ENCODE measurements around the gene HYI. TPM values are rescaled to one million over a fixed set of nuclear protein-coding genes. Genes with fewer than 3 reads are reported as not detected.

The HYI gene
- total RNA-seq, 1 experiment from 2014 or later, result 16.7 TPM

DNA sequence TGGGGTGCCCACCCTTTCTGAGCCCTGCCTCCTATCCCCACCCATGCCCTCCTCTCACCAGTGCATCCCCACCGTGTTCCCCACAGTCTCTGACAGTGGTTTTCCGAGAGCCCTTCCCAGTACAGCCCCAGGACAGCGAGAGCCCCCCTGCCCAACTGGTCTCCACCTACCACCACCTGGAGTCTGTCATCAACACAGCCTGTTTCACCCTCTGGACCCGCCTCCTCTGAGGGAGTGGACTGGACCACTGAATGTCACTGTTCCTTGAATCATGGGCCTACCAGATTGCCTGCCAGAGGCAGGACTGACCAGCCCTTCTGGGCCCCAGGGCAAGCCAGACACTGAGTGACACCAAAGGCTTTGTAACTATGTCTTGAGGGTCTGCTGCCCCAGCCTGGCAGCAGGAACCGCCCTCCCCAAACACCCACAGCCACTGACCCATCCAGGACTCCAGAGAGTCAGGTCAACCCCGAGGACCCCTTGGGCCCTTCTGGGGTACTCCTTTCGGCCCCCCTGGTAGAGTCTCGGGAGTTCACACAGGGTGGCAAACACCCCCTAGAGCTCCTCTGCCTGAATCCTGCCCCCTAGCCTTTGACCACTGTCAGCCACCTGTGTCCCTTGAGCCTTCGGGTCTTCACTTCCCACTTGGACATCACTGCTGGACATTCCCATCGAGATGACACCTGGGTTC lies 3.3 kb downstream of the HYI start:
- Histone ChIP-seq H3K9me3 (no peaks in the 10 kb centered on the region; the same call in 1 of the 2 replicates), H3K36me3 (peaks cover 30% of the 10 kb centered on the region), H3K4me3 (no peak overlapping the region), H3K27me3 (0 out of 2 replicates have a peak, but pooled peaks cover 2% of the 10 kb centered on the region)
- no peak for DNase-seq

DNA sequence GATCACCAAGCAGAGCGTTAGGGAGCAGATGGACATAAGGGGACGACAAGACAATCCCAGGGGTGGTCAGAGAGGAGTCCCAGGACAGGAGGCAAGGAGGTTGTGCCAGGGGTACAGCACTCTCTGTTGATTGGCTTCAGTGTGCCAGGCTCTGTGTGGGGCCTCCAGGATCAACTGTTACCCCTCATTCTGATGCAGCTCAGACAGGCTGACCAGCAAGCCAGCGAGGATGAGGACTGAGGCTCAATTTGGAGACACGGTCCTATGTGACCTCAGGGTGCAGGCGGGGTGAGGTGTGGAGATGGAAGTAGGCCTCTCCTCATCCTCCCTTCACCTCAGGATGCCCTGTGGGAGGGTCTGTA lies 4.0 kb downstream of the HYI start:
- no peak for DNase-seq
- no peaks in the 10 kb centered on the region for H3K27me3 ChIP-seq
- H3K9me3 ChIP-seq, result no peaks in the 10 kb centered on the region; the same call in 1 of the 2 replicates
- H3K36me3 ChIP-seq, result peaks cover 30% of the 10 kb centered on the region
- H3K4me3 ChIP-seq, result no peak overlapping the region

DNA sequence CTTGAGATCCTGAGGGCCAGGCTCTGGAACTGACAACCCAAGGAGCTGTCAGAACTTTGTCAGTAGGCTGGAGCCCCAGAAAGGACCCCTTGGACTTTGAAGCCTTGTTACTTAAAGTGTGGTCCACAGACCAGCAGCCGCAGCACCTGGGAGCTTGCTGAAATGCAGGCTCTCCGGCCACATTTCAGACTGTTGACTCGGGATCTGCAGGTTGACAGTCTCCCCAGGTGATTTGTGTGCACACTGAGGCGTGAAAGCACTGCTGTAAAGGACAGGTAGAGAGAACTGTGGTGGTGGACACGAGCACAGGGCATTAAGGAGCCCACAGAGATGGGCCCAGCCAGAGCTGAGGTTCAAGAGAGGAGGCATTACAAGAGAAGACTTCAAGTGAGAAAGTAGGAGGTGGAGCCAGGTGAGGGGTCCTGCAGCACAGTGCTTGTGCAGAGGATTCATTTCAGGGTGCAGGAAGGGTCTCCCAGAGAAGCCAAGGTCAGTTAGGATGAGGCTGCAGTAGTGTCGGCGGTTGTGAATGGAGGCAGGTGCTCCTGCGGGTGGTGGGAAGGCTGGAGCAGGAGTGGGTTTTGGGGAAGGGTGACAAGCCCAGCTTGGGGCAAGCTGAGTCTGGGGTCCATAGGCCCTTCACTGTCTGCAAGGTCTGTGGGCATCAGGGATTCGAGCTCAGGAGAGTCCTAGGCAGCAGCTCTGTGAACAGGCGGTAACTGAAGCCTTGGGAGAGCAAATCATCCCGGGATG lies 4.6 kb downstream of the HYI start:
- H3K27me3 ChIP-seq, result no peaks in the 10 kb centered on the region
- no peaks in the 10 kb centered on the region for H3K9me3 ChIP-seq
- no peak for DNase-seq
- H3K4me3 ChIP-seq, result no peak overlapping the region
- H3K36me3 ChIP-seq, result peaks cover 30% of the 10 kb centered on the region

DNA sequence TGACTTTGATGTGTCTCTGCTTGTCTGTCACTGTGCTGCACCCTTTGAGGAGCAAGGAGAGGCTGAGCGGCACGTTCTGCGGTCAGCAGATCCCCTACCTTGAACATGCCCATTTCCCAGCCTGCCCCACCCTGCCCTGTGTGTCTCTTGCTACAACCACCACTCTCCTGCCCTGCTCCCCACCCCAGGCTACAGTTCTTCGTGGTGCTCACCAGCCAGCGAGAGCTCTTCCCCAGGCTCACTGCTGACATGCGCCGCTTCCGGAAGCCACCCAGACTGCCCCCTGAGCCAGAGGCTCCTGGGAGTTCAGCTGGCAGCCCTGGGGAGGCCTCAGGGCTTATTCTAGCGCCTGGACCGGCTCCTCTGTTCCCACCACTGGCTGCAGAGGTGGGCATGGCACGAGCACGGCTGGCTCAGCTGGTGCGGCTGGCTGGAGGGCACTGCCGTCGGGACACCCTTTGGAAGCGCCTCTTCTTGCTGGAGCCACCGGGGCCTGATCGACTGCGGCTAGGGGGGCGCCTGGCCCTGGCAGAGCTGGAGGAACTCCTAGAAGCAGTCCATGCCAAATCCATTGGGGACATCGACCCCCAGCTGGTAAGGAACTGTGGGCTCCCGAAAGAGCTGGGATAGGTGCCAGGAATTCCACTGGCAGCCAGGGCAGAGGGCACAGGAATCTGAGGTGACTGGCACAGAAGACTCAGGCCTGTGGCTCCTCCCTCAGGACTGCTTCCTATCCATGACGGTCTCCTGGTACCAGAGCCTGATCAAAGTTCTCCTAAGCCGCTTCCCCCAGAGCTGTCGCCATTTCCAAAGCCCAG lies 5.6 kb downstream of the HYI start:
- no peaks in the 10 kb centered on the region for H3K27me3 ChIP-seq
- H3K9me3 ChIP-seq, result no peaks in the 10 kb centered on the region
- no peak overlapping the region for H3K4me3 ChIP-seq
- no peak for DNase-seq
- H3K36me3 ChIP-seq, result peaks cover 30% of the 10 kb centered on the region

DNA sequence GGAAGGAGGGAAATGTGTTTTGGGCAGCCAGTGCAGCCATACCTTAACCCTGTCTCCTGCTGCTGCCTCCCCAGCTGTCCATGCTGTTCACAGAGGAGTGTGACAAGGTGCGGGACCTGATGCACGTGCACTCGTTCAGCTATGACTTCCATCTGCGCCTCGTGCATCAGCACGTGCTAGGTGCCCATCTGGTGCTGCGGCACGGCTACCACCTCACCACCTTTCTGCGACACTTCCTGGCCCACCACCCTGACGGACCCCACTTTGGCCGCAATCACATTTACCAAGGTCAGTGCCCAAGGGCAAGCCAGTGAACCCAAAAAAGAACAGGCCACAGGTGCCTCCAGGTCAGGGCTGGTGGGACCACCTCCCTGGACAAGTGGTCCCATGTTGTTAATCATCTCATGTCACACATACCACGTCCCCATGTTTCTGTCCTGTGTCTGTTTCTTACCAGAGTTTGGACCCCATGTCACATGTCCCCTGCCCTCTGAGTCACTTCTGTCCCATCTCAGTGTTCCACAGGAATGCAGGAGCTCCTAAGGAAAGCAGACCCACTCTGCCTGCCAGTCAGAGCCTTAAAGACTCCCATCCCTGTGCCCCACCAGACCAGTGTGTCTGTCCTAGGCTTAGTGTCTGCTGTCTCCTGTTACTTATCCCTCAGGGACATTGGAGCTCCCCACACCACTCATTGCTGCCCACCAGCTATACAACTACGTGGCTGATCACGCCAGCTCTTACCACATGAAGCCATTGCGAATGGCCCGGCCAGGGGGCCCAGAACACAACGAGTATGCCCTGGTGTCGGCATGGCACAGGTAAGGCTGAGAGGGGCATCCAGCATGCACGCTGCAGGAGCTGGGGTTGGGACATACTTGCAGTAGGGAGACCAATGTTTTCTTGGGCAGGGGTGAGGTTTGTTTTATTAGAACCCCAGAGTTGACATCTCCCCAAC lies 6.6 kb downstream of the HYI start:
- H3K4me3 ChIP-seq, result no peak overlapping the region
- peaks cover 28% of the 10 kb centered on the region for H3K36me3 ChIP-seq
- no peaks in the 10 kb centered on the region for H3K9me3 ChIP-seq
- no peaks in the 10 kb centered on the region for H3K27me3 ChIP-seq
- DNase-seq, result no peak

DNA sequence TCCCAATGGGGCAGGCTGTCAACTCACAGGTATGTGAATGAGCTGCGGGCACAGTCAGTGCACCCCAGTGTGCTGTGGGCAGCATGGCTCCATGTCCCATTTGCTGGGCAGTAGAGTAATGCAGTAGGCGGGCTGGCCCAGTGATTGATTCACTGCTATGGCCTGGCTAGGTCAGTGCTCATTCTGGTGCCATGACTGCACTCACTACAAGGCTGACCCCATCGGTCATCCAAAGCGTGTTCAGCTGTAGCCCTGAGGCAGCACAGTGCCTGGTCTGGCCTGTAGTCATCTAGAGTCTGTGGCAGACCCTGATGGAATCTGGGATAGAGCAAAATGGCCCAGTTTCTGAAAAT lies 7.4 kb downstream of the HYI start:
- Histone ChIP-seq H3K9me3 (no peaks in the 10 kb centered on the region), H3K36me3 (peaks cover 28% of the 10 kb centered on the region), H3K4me3 (no peak overlapping the region), H3K27me3 (no peaks in the 10 kb centered on the region)
- no peak for DNase-seq

DNA sequence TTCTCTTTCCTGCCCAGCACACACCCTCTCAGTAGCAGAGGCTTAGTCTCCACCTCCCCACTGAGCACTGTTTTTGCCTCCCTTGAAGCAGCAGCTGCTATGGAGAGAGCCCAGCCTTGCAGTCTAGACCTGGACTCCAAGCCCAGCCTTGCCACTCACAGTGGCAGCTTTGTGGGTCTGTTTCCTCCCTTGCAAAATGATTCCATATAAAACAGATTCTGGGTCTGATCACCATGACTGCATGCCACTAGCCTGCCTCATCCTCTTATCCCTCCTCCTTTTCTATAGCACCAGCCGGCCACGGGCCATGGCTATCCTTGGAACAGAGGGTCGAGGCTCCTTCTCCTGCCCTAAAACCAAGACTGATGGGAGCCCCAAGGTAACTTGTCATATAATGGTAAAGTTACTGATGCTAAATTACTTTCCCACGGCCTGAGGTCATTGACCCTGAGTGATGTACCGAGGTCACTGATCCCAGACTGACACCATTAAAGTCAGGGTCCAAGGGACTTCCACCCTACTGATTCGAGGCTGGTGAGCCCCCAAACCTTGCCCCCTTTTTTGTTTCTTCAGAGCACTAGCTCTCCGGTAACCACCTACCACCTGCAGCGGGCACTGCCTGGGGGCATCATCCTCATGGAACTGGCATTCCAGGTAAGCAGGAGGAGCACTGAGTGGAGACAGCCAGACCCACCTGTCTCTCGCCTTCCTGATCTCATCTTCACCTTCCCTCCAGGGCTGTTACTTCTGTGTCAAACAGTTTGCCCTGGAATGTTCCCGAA lies 7.9 kb downstream of the HYI start:
- Histone ChIP-seq H3K9me3 (no peaks in the 10 kb centered on the region), H3K36me3 (peaks cover 26% of the 10 kb centered on the region), H3K27me3 (no peaks in the 10 kb centered on the region), H3K4me3 (no peak overlapping the region)
- DNase-seq, result no peak

DNA sequence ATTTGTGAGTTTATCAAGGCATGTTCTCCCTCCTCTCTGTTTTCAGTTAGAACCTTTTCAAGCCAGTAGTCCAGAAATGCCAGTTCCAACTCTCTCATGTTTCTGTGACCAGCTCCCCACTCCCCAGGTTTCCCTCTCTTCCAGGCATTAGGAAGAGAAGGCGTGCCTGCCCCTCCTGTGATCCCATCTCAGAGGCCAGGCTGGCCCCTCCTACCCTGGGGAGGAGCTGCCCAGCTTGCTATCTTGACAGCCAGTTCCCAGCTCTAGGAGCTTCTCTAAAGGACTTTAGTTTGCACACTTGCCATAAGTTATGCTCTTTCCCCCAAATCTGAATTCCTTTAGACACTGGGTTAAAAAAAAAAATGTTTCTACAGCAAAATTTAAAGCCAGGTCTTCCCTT lies 8.9 kb downstream of the HYI start:
- Histone ChIP-seq H3K4me3 (no peak overlapping the region), H3K9me3 (no peaks in the 10 kb centered on the region), H3K36me3 (peaks cover 23% of the 10 kb centered on the region), H3K27me3 (no peaks in the 10 kb centered on the region)
- no peak for DNase-seq

DNA sequence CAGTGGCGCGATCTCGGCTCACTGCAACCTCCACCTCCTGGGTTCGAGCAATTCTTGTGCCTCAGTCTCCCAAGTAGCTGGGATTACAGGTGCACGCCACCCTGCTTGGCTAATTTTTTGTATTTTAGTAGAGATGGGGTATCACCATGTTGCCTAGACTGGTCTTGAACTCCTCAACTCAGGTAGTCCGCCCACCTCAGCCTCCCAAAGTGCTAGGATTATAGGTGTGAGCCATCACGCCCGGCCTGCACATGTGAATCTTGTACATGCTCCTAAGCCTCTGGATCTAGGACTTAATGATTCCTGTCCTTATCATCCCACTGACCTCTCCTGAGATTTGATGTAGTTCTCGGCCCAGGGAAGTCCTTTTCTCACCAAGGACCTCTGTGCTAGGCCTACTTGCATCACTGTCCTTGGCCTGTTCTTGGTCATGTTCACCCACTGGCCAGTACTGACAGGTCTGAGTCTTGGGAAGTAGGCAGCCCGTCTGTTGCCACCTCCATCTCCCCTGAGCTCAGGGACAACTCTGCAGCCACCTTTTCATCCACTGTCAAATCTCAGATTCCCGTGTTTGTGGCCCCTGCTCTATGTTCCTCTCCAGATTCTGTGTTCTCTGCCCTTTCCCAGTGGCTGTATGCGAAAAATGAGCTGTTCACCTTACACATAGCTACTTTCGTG lies 9.4 kb downstream of the HYI start:
- peaks cover 23% of the 10 kb centered on the region for H3K36me3 ChIP-seq

DNA sequence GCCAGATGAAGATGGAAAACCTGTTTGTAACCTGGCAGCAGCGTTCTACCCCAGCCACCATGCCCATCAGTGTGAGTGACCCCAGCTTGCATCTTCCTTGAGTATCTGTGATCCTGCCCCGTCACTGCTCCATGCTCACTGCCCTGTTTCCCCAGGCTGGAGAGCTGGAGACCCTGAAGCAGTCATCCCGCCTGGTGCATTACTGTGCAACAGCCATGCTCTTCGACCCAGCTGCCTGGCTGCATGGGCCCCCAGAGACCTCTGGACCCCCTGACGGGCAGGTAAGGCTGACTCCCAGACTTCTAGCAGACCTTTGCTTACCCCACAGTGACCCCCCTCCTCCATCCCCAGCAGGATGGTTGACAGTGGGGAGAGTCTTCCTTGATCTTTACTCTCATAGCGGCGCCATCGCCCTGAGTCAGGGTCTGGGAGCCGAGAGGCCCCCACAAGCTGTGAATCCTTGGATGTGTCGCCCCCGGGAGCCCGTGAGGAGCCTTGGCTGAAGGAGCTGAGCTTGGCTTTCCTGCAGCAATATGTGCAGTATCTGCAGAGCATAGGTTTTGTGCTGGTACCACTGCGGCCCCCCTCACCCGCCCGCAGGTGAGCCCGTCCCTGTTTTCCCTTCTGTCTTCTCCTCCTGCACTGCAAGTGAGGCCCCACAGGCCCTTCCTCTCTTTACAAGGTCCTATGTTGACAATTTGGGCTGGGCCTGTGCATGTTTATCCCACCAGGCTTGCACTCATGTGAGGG lies 10.4 kb downstream of the HYI start:
- no peak overlapping the region for H3K4me3 ChIP-seq
- no peak for DNase-seq
- H3K9me3 ChIP-seq, result no peaks in the 10 kb centered on the region
- no peaks in the 10 kb centered on the region for H3K27me3 ChIP-seq
- peaks cover 16% of the 10 kb centered on the region for H3K36me3 ChIP-seq

More for the DNA sequence above, 9.4 kb downstream of the HYI start:
- H3K27me3 ChIP-seq, result no peaks in the 10 kb centered on the region
- no peak overlapping the region for H3K4me3 ChIP-seq
- DNase-seq, result no peak
- no peaks in the 10 kb centered on the region for H3K9me3 ChIP-seq

DNA sequence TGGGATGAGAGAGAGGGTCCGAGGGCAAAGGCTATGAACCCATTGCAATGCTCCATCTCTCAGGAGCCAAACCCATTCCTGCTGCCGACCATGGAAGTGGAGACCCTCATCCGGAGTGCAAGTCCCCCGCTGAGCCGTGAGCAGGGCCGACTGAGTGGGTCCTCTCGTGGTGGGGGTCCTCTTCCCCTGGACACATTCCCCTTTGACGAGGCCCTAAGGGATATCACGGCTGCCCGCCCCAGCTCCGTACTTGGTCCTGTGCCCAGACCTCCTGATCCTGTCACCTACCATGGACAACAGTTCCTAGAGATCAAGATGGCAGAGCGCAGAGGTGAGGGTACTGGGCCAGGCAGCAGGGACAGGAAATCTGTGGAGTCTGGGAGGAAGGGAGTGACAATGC lies 11.0 kb downstream of the HYI start:
- H3K36me3 ChIP-seq, result peaks cover 14% of the 10 kb centered on the region
- DNase-seq, result no peak
- H3K4me3 ChIP-seq, result no peak overlapping the region
- no peaks in the 10 kb centered on the region for H3K9me3 ChIP-seq
- H3K27me3 ChIP-seq, result no peaks in the 10 kb centered on the region

DNA sequence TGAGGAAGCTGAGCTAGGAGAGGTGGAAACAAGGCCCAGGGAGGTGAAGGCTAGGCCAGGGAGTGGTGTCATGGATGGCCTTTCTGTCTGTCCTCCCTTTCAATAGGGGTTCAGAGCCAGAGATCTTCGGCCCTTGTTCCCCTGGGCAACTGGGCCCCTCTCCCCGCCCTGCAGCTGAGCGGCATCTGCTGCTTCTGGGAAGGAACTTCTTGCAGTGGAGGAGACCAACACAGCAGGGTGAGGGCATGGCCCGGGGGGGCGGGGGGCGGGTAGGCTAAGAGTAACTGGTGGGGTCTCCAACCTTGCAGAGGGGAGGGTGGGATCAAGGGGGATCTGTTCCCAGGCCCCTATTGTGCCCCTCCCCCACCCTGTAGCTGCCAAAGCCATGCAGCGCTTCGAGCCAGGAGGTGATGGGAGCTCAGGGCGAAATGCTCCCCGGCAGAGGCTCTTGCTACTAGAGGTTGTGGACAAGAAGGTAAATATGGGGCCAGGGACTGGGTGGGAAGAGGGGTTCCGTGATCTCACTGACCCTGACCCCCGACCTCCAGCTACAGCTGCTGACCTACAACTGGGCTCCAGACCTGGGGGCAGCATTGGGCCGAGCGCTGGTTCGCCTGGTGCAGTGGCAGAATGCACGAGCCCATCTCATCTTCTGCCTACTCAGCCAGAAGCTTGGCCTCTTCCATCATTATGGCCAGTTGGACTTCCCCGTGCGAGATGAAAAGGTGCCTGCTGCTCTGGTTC lies 11.7 kb downstream of the HYI start:
- DNase-seq, result no peak
- Histone ChIP-seq H3K36me3 (peaks cover 11% of the 10 kb centered on the region), H3K9me3 (no peaks in the 10 kb centered on the region), H3K4me3 (no peak overlapping the region), H3K27me3 (no peaks in the 10 kb centered on the region)

DNA sequence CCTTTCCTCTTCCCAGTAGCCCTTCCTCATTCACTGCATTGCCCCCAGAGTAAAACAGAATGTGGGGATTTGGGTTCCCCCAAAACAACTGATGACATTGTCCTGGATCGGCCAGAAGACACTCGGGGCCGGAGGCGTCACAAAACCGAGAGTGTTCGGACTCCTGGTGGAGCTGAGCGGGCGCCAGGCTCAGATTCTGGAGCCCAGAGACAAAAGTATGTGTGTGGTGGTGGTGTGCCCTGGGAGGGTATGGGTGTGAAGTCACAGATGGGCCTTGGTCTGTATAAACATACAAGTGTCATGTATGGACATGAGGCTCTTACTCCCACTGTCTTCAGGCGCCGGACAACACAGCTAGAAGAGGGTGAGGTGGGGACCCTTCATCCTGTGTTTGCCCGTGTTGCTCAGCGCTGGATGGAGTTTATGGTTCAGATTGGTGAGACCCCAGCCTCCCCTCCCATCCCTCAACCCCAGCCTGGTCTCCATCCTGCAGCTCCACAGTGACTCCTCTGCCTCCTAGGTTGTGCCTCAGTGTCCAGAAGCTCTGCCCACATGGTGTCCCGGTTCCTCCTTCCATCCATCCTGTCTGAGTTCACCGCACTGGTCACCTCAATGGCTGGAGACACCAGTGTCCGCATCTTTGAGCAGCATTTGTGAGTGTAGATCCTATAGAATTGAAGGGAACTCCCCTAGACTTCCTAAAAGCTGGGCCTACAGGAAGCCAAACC lies 12.4 kb downstream of the HYI start:
- no peak for DNase-seq
- H3K36me3 ChIP-seq, result peaks cover 12% of the 10 kb centered on the region
- H3K9me3 ChIP-seq, result no peaks in the 10 kb centered on the region
- no peak overlapping the region for H3K4me3 ChIP-seq
- no peaks in the 10 kb centered on the region for H3K27me3 ChIP-seq

DNA sequence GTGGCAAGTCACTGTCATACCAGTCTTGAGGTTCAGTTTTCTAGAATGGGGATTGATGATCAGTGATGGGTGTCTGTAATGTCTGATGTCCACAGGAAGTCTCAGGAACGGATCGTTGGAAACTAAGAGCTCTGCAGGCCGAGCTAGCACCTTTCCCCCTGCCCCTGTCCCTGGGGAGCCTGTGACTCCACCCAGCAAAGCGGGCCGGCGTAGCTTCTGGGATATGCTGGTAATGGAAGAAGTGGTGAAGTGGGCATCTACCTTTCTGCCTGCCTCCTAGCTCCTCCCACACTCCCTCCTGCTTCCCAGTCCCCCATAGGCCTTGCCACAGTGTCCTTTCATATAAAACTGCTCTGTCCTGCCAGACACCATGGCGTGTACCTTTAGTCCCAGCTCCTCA lies 13.4 kb downstream of the HYI start:
- peaks cover 5% of the 10 kb centered on the region for H3K36me3 ChIP-seq

More for the DNA sequence above, 13.4 kb downstream of the HYI start:
- Histone ChIP-seq H3K9me3 (no peaks in the 10 kb centered on the region), H3K4me3 (no peak overlapping the region), H3K27me3 (no peaks in the 10 kb centered on the region)
- DNase-seq, result no peak
